CD14-positive monocyte (primary cell): Measurements from ENCODE around the gene CYP2E1. TPM values are rescaled to one million over a fixed set of nuclear protein-coding genes. Genes with fewer than 3 reads are reported as not detected.

Experiments used
- DNase-seq, 3 donors: peaks; one replicate each; pipeline ENCODE4 v3.0.0-alpha.2; 2011 to 2022
- H2AFZ ChIP-seq: 2 replicates; pipeline ENCODE4 v1.6.0; 2012; ENCODE audit warnings: mild to moderate bottlenecking, low read depth, low read length, inconsistent platforms; ENCODE audit not compliant: insufficient read depth, poor library complexity, severe bottlenecking
- H3K27ac ChIP-seq, 2 donors: 1 replicate in 1 of 2; 2 replicates in 1 of 2; pipeline ENCODE4 v1.5.1; 2012 to 2013; ENCODE audit warnings: low read length in 2 of 2, control low read depth in 1 of 2, inconsistent platforms in 1 of 2, low read depth in 1 of 2, mild to moderate bottlenecking in 1 of 2
- H3K27me3 ChIP-seq, 2 donors: one replicate each; pipeline versions ENCODE4 v1.6.0 to v1.6.1; 2011 to 2013; ENCODE audit warnings: low read length in 2 of 2; ENCODE audit not compliant: control insufficient read depth in 2 of 2, insufficient read depth in 2 of 2
- H3K36me3 ChIP-seq, 2 donors: replicated peaks in 1 of 2; 1 replicate in 1 of 2; 2 replicates in 1 of 2; pipeline versions ENCODE4 v1.5.1 to v1.6.1; 2012 to 2013; ENCODE audit warnings: low read length in 2 of 2, control low read depth in 1 of 2, inconsistent platforms in 1 of 2, mild to moderate bottlenecking in 1 of 2; ENCODE audit not compliant: insufficient read depth in 2 of 2, control insufficient read depth in 1 of 2
- H3K4me1 ChIP-seq, 2 donors: 1 replicate in 1 of 2; 2 replicates in 1 of 2; pipeline versions ENCODE4 v1.5.1 to v1.6.1; 2012 to 2013; ENCODE audit warnings: low read length in 2 of 2, control low read depth in 1 of 2, inconsistent platforms in 1 of 2, mild to moderate bottlenecking in 1 of 2, moderate library complexity in 1 of 2; ENCODE audit not compliant: insufficient read depth in 2 of 2, control insufficient read depth in 1 of 2
- H3K4me2 ChIP-seq: replicated peaks from 2 replicates; pipeline ENCODE3; 2012; ENCODE audit warnings: low read length, moderate library complexity, mild to moderate bottlenecking; ENCODE audit not compliant: poor library complexity, severe bottlenecking; ENCODE audit errors: extremely low read depth
- H3K4me3 ChIP-seq, 3 experiments: fragments of 200-600 bp in 1 of 3; sonication (generic) in 1 of 3; replicated peaks in 1 of 3; 1 replicate in 2 of 3; 2 replicates in 1 of 3; pipeline ENCODE4 v1.5.1; 2011 to 2013; ENCODE audit warnings: low read length in 3 of 3, mild to moderate bottlenecking in 3 of 3, control low read depth in 2 of 3, low read depth in 2 of 3, inconsistent platforms in 1 of 3, moderate library complexity in 1 of 3
- H3K79me2 ChIP-seq: 2 replicates; pipeline ENCODE4 v1.6.0; 2012; ENCODE audit warnings: mild to moderate bottlenecking, control low read depth, inconsistent platforms, low read length, moderate library complexity; ENCODE audit not compliant: insufficient read depth
- H3K9ac ChIP-seq: 2 replicates; pipeline ENCODE4 v1.6.0; 2017; ENCODE audit warnings: low read length, mild to moderate bottlenecking; ENCODE audit not compliant: insufficient read depth, poor library complexity, severe bottlenecking
- H3K9me3 ChIP-seq, 2 donors: replicated peaks in 1 of 2; 1 replicate in 1 of 2; 2 replicates in 1 of 2; pipeline versions ENCODE4 v1.5.1 to v1.6.1; 2012 to 2013; ENCODE audit warnings: low read length in 2 of 2, control low read depth in 1 of 2; ENCODE audit not compliant: control insufficient read depth in 1 of 2, insufficient read depth in 1 of 2
- H4K20me1 ChIP-seq: 2 replicates; pipeline ENCODE4 v1.6.0; 2012; ENCODE audit warnings: mild to moderate bottlenecking, low read length, control low read depth, moderate library complexity; ENCODE audit not compliant: insufficient read depth
- H3K27ac Mint-ChIP-seq, 7 donors: one replicate each; pipeline ENCODE4 v1.8.0; 2020; ENCODE audit warnings: mild to moderate bottlenecking in 7 of 7, mixed read lengths in 7 of 7, moderate library complexity in 6 of 7, inconsistent platforms in 2 of 7
- H3K27me3 Mint-ChIP-seq, 3 donors: one replicate each; pipeline ENCODE4 v1.8.0; 2021 to 2022; ENCODE audit warnings: low read depth in 3 of 3, mild to moderate bottlenecking in 3 of 3, mixed read lengths in 3 of 3, moderate library complexity in 3 of 3, inconsistent platforms in 1 of 3
- H3K36me3 Mint-ChIP-seq, 2 donors: one replicate each; pipeline ENCODE4 v1.8.0; 2020; ENCODE audit warnings: mixed read lengths in 2 of 2, inconsistent platforms in 1 of 2, mild to moderate bottlenecking in 1 of 2
- H3K4me1 Mint-ChIP-seq: one replicate; pipeline ENCODE4 v1.8.0; 2020; ENCODE audit warnings: mild to moderate bottlenecking, mixed read lengths
- H3K4me3 Mint-ChIP-seq, 2 donors: one replicate each; pipeline ENCODE4 v1.8.0; 2020; ENCODE audit warnings: mild to moderate bottlenecking in 2 of 2, mixed read lengths in 2 of 2, moderate library complexity in 1 of 2
- H3K9me3 Mint-ChIP-seq, 7 donors: one replicate each; pipeline ENCODE4 v1.8.0; 2020 to 2022; ENCODE audit warnings: mixed read lengths in 7 of 7, mild to moderate bottlenecking in 6 of 7, moderate library complexity in 6 of 7, inconsistent platforms in 2 of 7
- WGBS: methylation state at CpG from one replicate; pipeline ENCODE4 v1.1.5; 2013; ENCODE audit warnings: missing lambda C conversion rate; ENCODE audit not compliant: insufficient coverage; 5-methylcytosine and 5-hydroxymethylcytosine counted together
- intact Hi-C, 2 donors: fragments of 100-400 bp; cut with micrococcal nuclease; formaldehyde crosslinking; loops; one replicate each; pipeline versions ENCODE4 v1.15.0 to v1.15.1; 2023
- polyA plus RNA-seq, 3 donors: library from polyadenylated mRNA; depleted of rRNA in 1 of 3; unstranded in 2 of 3; stranded (reverse) in 1 of 3; fragments of 300-500 nt in 2 of 3; fragments of >200 nt in 1 of 3; fragmentation: Illumina TruSeq in 2 of 3; gene quantifications; 1 replicate in 2 of 3; 2 replicates in 1 of 3; pipeline ENCODE4 v1.2.3, GENCODE V29; 2012 to 2021
- TF ChIP-seq, protein P1 (sequence below): fragments of 200-600 bp; IDR thresholded peaks from one replicate; pipeline ENCODE4 v1.8.0; 2022; ENCODE audit warnings: antibody characterized with exemption, mild to moderate bottlenecking

Gene CYP2E1
- polyA plus RNA-seq, 3 donors = not detected

DNA sequence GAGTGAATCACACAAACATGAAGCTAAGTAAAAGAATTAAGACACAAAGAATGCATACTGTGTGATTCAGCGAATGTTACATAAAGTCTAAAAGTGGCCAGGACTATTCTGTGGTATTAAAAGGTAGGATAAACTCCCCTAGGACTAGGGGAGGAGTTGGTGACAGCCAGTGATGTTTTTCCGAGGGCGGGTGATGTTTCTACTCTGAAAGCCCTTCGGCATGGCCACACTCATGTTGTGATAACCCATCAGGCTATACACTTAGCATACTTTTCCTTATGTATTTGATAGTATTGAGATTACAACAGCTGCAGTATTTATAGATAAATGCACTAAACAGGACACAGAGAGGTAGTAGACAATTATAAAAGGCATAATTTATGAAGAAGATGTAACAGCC lies 15.8 kb upstream of the CYP2E1 start:
- Histone ChIP-seq H3K79me2 (no peaks in the 10 kb centered on the region), H3K9ac (no peak overlapping the region), H4K20me1 (no peaks in the 10 kb centered on the region), H3K27ac (no peak overlapping the region), H3K36me3 (no peaks in the 10 kb centered on the region), H3K4me2 (no peak overlapping the region), H3K27me3 (peaks cover 12 to 18% of the 10 kb centered on the region in 2 donors), H3K4me3 (no peak overlapping the region), H3K9me3 (peaks cover 4 to 6% of the 10 kb centered on the region in 2 donors), H2AFZ (no peak overlapping the region), H3K4me1 (no peaks in the 10 kb centered on the region)
- peaks cover 13 to 19% (median 16%) of the 10 kb centered on the region in 3 donors for H3K27me3 Mint-ChIP-seq
- peak overlapping the region in 1 of 2 donors; percentile 23 for H3K4me3 Mint-ChIP-seq
- H3K36me3 Mint-ChIP-seq = no peaks in the 10 kb centered on the region
- H3K9me3 Mint-ChIP-seq = peaks cover 4 to 9% (median 6%) of the 10 kb centered on the region in 7 donors
- no peaks in the 10 kb centered on the region for H3K4me1 Mint-ChIP-seq
- no peak overlapping the region for H3K27ac Mint-ChIP-seq
- no CpG with 5 or more reads among the region's 4 CpGs for WGBS
- TF ChIP-seq, protein P1, sequence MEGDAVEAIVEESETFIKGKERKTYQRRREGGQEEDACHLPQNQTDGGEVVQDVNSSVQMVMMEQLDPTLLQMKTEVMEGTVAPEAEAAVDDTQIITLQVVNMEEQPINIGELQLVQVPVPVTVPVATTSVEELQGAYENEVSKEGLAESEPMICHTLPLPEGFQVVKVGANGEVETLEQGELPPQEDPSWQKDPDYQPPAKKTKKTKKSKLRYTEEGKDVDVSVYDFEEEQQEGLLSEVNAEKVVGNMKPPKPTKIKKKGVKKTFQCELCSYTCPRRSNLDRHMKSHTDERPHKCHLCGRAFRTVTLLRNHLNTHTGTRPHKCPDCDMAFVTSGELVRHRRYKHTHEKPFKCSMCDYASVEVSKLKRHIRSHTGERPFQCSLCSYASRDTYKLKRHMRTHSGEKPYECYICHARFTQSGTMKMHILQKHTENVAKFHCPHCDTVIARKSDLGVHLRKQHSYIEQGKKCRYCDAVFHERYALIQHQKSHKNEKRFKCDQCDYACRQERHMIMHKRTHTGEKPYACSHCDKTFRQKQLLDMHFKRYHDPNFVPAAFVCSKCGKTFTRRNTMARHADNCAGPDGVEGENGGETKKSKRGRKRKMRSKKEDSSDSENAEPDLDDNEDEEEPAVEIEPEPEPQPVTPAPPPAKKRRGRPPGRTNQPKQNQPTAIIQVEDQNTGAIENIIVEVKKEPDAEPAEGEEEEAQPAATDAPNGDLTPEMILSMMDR = no peak
- DNase-seq = no peak
- intact Hi-C loops = no loop called here

DNA sequence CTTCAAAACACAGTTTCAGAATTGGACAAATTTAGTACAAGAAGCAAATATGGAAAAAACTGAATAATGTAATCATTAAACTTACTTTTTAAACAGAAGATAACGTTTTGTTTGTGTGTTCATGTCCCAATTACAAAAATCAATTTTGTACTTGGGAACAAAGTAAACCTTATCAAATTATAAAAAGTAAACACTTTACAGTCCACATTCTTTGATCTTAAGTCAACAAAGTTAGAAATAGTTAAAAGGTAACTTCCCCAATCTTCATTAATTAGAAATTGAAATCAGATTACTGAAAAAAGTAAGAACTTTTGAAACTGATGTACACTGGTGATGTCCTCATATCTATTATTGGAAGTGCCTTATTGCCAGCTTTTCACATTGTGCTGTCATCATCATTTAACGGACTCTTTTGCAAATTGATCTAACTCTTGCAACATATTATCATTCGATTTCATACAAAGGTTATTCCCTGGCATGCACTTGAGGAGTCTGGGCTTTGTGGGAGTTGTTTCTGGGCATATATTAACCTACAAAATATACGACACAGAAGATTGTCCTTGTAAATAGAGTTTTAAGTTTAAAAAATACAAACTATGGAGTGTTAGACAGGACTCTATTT lies 15.1 kb upstream of the CYP2E1 start:
- no peak for DNase-seq
- H3K27me3 Mint-ChIP-seq = peaks cover 13 to 19% (median 17%) of the 10 kb centered on the region in 3 donors
- TF ChIP-seq, protein P1 = no peak
- no peaks in the 10 kb centered on the region for H3K36me3 Mint-ChIP-seq
- no CpG with 5 or more reads among the region's 4 CpGs for WGBS
- Histone ChIP-seq H3K9me3 (peaks cover 4 to 6% of the 10 kb centered on the region in 2 donors), H3K36me3 (no peaks in the 10 kb centered on the region), H4K20me1 (no peaks in the 10 kb centered on the region), H3K27me3 (peaks cover 12 to 18% of the 10 kb centered on the region in 2 donors), H2AFZ (no peak overlapping the region), H3K27ac (no peak overlapping the region), H3K79me2 (no peaks in the 10 kb centered on the region), H3K4me3 (no peak overlapping the region), H3K4me1 (no peaks in the 10 kb centered on the region), H3K4me2 (no peak overlapping the region), H3K9ac (no peak overlapping the region)
- intact Hi-C loops = no loop called here
- peaks cover 3 to 9% (median 6%) of the 10 kb centered on the region in 7 donors for H3K9me3 Mint-ChIP-seq
- no peak overlapping the region for H3K4me3 Mint-ChIP-seq
- H3K27ac Mint-ChIP-seq = no peak overlapping the region
- no peaks in the 10 kb centered on the region for H3K4me1 Mint-ChIP-seq
